Keratinocyte (primary cell): ENCODE results near the gene CASP10. TPM values are rescaled to one million over a fixed set of nuclear protein-coding genes. Genes with fewer than 3 reads are reported as not detected.

Source experiments
- DNase-seq: peaks from one replicate; pipeline ENCODE4 v3.0.0-alpha.2; 2011; ENCODE audit warnings: low read depth, missing footprints, low spot score
- FAIRE-seq: peaks from 2 replicates; lab custom pipeline; 2011; peaks lifted over from hg19 to GRCh38; lab: Jason Lieb, UNC
- H2AFZ ChIP-seq: 2 replicates; pipeline ENCODE4 v1.6.0; 2012; ENCODE audit warnings: low read length, control low read depth, inconsistent platforms; ENCODE audit not compliant: control insufficient read depth
- H3K27ac ChIP-seq: 2 replicates; pipeline ENCODE4 v1.5.1; 2011; ENCODE audit warnings: low read length; ENCODE audit not compliant: control insufficient read depth, insufficient read depth
- H3K27me3 ChIP-seq: 3 replicates; pipeline ENCODE4 v1.6.0; 2011; ENCODE audit warnings: low read length; ENCODE audit not compliant: control insufficient read depth, insufficient read depth; ENCODE audit errors: extremely low read depth
- H3K36me3 ChIP-seq, 2 experiments: 2 replicates in 1 of 2; 3 replicates in 1 of 2; pipeline ENCODE4 v1.5.1; 2011; ENCODE audit warnings: low read length in 2 of 2, mild to moderate bottlenecking in 1 of 2; ENCODE audit not compliant: control insufficient read depth in 2 of 2, insufficient read depth in 2 of 2; ENCODE audit errors: extremely low read depth in 1 of 2
- H3K4me1 ChIP-seq: 3 replicates; pipeline ENCODE4 v1.5.1; 2011; ENCODE audit warnings: low read length; ENCODE audit not compliant: control insufficient read depth, insufficient read depth; ENCODE audit errors: extremely low read depth
- H3K4me2 ChIP-seq: 3 replicates; pipeline ENCODE4 v1.6.0; 2011; ENCODE audit warnings: low read depth, low read length; ENCODE audit not compliant: control insufficient read depth, insufficient read depth; ENCODE audit errors: extremely low read depth
- H3K4me3 ChIP-seq, 3 experiments: fragments of 200-600 bp in 1 of 3; sonication (generic) in 1 of 3; 2 replicates in 2 of 3; 3 replicates in 1 of 3; pipeline ENCODE4 v1.5.1; 2011 to 2016; ENCODE audit warnings: low read length in 3 of 3, mild to moderate bottlenecking in 3 of 3, control low read depth in 2 of 3, inconsistent platforms in 1 of 3, low read depth in 1 of 3, mixed read lengths in 1 of 3, mixed run types in 1 of 3, moderate library complexity in 1 of 3; ENCODE audit not compliant: control insufficient read depth in 2 of 3, insufficient read depth in 2 of 3; ENCODE audit errors: extremely low read depth in 1 of 3
- H3K79me2 ChIP-seq: 2 replicates; pipeline ENCODE4 v1.6.0; 2012; ENCODE audit warnings: low read length; ENCODE audit not compliant: control insufficient read depth, insufficient read depth
- H3K9ac ChIP-seq: 3 replicates; pipeline ENCODE4 v1.6.0; 2011; ENCODE audit warnings: low read length; ENCODE audit not compliant: control insufficient read depth, insufficient read depth; ENCODE audit errors: extremely low read depth
- H3K9me1 ChIP-seq: 3 replicates; pipeline ENCODE4 v1.6.0; 2011; ENCODE audit warnings: low read length; ENCODE audit not compliant: control insufficient read depth, insufficient read depth; ENCODE audit errors: extremely low read depth
- H3K9me3 ChIP-seq: 2 replicates; pipeline ENCODE4 v1.5.1; 2012; ENCODE audit warnings: low read depth, low read length; ENCODE audit not compliant: control insufficient read depth
- H4K20me1 ChIP-seq: 3 replicates; pipeline ENCODE4 v1.6.0; 2011; ENCODE audit warnings: low read length; ENCODE audit not compliant: control insufficient read depth, insufficient read depth; ENCODE audit errors: extremely low read depth
- CTCF ChIP-seq, 3 experiments: IDR thresholded peaks in 1 of 3; conservative IDR thresholded peaks in 1 of 3; optimal IDR thresholded peaks in 1 of 3; 2 replicates in 2 of 3; 3 replicates in 1 of 3; pipeline versions ENCODE3 to v1.5.1; 2011; ENCODE audit warnings: low read length in 3 of 3, mild to moderate bottlenecking in 3 of 3, moderate library complexity in 2 of 3, control low read depth in 1 of 3, inconsistent platforms in 1 of 3; ENCODE audit not compliant: insufficient read depth in 2 of 3; ENCODE audit errors: extremely low read depth in 1 of 3
- EZH2 ChIP-seq: IDR thresholded peaks from one replicate; pipeline ENCODE4 v1.6.1; 2012; ENCODE audit warnings: inconsistent platforms, mild to moderate bottlenecking, low read length, moderate library complexity
- dilution Hi-C: fragments of 300-500 bp; cut with MboI; formaldehyde crosslinking; loops from one replicate; pipeline ENCODE4 v1.7.0; 2020; ENCODE audit warnings: low sequenced_read_pairs; ENCODE audit not compliant: extremely low pct_ligation_motif_present
- polyA plus RNA-seq, 5 experiments: library from polyadenylated mRNA; depleted of rRNA in 3 of 5; stranded (reverse) in 3 of 5; stranded (forward) in 1 of 5; unstranded in 1 of 5; fragments of >200 nt; gene quantifications; 1 replicate in 1 of 5; 2 replicates in 3 of 5; 3 replicates in 1 of 5; pipeline versions ENCODE4 v1.2.1 to v1.2.3, GENCODE V29; 2011 to 2012; ENCODE audit warnings: missing spikeins in 2 of 5, low read depth in 1 of 5, low replicate concordance in 1 of 5

Gene CASP10
- polyA plus RNA-seq, 1 donor (not counting 4 experiments of a cell fraction or from before 2014, with no cell fraction given): 7.1 TPM

GRCh38 chr2:201136889-201137321 lies 46.0 kb upstream of the CASP10 start:
- TF ChIP-seq EZH2 (no peak), CTCF (optimal IDR thresholded peaks at IDR 0.05 in 1 of 3, IDR thresholded peaks at IDR 0.05 in 1 of 3, conservative IDR thresholded peaks at IDR 0.05 in 1 of 3; ENCODE audit: extremely low read depth in 1 of 3, insufficient read depth in 2 of 3, low read length in 3 of 3) (no peak)
- Histone ChIP-seq H3K4me2 (no peak overlapping the region), H3K9me3 (no peaks in the 10 kb centered on the region), H3K79me2 (peaks cover 27% of the 10 kb centered on the region), H4K20me1 (no peaks in the 10 kb centered on the region), H3K4me1 (peaks cover 31% of the 10 kb centered on the region), H3K4me3 (no peak overlapping the region), H3K27me3 (no peaks in the 10 kb centered on the region), H3K27ac (no peak overlapping the region), H3K9ac (no peak overlapping the region), H2AFZ (no peak overlapping the region), H3K36me3 (peaks cover 18 to 31% of the 10 kb centered on the region in 2 experiments), H3K9me1 (no peaks in the 10 kb centered on the region)
- DNase-seq (no peak), FAIRE-seq (no peak)
- dilution Hi-C loops: no loop called here

- Histone ChIP-seq H3K4me3 (no peak overlapping the region), H3K4me2 (no peak overlapping the region), H3K36me3 (peaks cover 18 to 28% of the 10 kb centered on the region in 2 experiments), H3K9me3 (no peaks in the 10 kb centered on the region), H3K27ac (no peak overlapping the region), H4K20me1 (no peaks in the 10 kb centered on the region), H3K9me1 (no peaks in the 10 kb centered on the region), H3K9ac (no peak overlapping the region), H3K27me3 (no peaks in the 10 kb centered on the region), H3K4me1 (peaks cover 22% of the 10 kb centered on the region), H2AFZ (no peak overlapping the region), H3K79me2 (peaks cover 20% of the 10 kb centered on the region)
- TF ChIP-seq EZH2: no peak
- TF ChIP-seq CTCF (optimal IDR thresholded peaks at IDR 0.05 in 1 of 3, IDR thresholded peaks at IDR 0.05 in 1 of 3, conservative IDR thresholded peaks at IDR 0.05 in 1 of 3; ENCODE audit: extremely low read depth in 1 of 3, insufficient read depth in 2 of 3, low read length in 3 of 3): no peak
- dilution Hi-C loops: no loop called here
- FAIRE-seq: no peak
- DNase-seq: no peak
These were observed 45.2 kb upstream of the CASP10 start for GRCh38 chr2:201137505-201138400.
